Calu3 (cell line): ENCODE measurements around the gene CHKA. TPM values are rescaled to one million over a fixed set of nuclear protein-coding genes. Genes with fewer than 3 reads are reported as not detected.

Experiments used
- BruUV-seq: library from RNA; stranded (reverse); fragments of 400-500 nt; replicated peaks from 2 replicates; lab custom pipeline; 2021; lab: Mats Ljungman, UMichigan
- CTCF ChIA-PET: fragments of 300-600 bp; sonication (Branson Sonifier 250); formaldehyde crosslinking; loops from one replicate; lab custom pipeline; 2022; ENCODE audit warnings: antibody characterized with exemption; lab: Charles Lee
- DNase-seq: peaks from one replicate; pipeline ENCODE4 v3.0.0; 2022
- H3K27ac Mint-ChIP-seq: one replicate; pipeline ENCODE4 v1.8.0; 2022; ENCODE audit warnings: mixed read lengths; ENCODE audit not compliant: unreplicated experiment
- H3K27me3 Mint-ChIP-seq: one replicate; pipeline ENCODE4 v1.8.0; 2022; ENCODE audit warnings: mixed read lengths; ENCODE audit not compliant: unreplicated experiment
- H3K36me3 Mint-ChIP-seq: one replicate; pipeline ENCODE4 v1.8.0; 2022; ENCODE audit warnings: mild to moderate bottlenecking, moderate library complexity, mixed read lengths; ENCODE audit not compliant: insufficient read depth, unreplicated experiment
- H3K4me1 Mint-ChIP-seq: one replicate; pipeline ENCODE4 v1.8.0; 2022; ENCODE audit warnings: mild to moderate bottlenecking, low read depth, mixed read lengths; ENCODE audit not compliant: unreplicated experiment
- H3K4me3 Mint-ChIP-seq: one replicate; pipeline ENCODE4 v1.8.0; 2022; ENCODE audit warnings: mild to moderate bottlenecking, low read depth, moderate library complexity, mixed read lengths; ENCODE audit not compliant: unreplicated experiment
- H3K9me3 Mint-ChIP-seq: one replicate; pipeline ENCODE4 v1.8.0; 2022; ENCODE audit warnings: low read depth, mixed read lengths; ENCODE audit not compliant: unreplicated experiment
- intact Hi-C: fragments of 100-400 bp; cut with micrococcal nuclease; formaldehyde crosslinking; loops from one replicate; pipeline ENCODE4 v1.10.0; 2022; ENCODE audit not compliant: unreplicated experiment
- total RNA-seq: library from RNA; stranded (reverse); gene quantifications from 2 replicates; pipeline ENCODE4 v1.2.3, GENCODE V29; 2022
- TF ChIP-seq, protein P1 (sequence below): fragments of 200-600 bp; IDR thresholded peaks from one replicate; pipeline ENCODE4 v1.8.0; 2022; ENCODE audit warnings: antibody characterized with exemption; ENCODE audit not compliant: unreplicated experiment

CHKA gene
- total RNA-seq, 1 experiment from 2014 or later: 104 TPM

DNA sequence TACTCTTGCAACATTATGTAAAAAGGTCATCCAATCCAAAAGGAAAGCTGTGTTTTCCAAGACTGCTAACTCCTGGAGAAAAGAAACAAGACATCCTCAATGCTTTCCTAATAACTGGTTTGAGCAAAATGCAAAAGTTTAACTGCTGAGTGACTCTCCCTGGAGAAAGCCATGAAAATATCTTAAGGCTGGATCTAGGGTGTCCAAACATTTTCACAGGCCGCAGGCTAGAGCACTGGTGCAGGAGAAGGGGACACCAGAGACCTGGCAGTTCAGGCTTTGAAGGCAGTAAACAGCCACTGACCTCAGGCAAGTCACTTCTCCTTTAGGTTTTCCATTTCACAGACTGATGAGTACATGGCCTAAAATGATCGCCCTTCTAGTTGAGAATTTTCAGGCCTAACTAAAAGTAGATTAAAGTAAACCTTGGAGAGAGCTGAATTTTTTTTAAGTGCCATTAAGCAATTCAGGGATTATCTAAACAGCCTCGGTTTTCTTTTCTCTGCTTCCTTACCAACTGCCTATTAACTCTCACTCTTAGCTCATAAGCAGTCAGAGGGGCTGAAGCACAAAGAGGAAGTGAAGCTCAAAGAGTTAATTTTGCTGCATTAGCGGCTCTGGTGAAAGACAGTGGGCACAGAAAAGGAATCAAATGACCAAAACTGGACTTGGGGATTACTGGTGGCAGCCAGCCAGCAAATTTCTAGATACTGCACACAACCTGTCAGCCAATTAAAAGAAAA lies 2.3 kb downstream of the CHKA start:
- TF ChIP-seq, protein P1, sequence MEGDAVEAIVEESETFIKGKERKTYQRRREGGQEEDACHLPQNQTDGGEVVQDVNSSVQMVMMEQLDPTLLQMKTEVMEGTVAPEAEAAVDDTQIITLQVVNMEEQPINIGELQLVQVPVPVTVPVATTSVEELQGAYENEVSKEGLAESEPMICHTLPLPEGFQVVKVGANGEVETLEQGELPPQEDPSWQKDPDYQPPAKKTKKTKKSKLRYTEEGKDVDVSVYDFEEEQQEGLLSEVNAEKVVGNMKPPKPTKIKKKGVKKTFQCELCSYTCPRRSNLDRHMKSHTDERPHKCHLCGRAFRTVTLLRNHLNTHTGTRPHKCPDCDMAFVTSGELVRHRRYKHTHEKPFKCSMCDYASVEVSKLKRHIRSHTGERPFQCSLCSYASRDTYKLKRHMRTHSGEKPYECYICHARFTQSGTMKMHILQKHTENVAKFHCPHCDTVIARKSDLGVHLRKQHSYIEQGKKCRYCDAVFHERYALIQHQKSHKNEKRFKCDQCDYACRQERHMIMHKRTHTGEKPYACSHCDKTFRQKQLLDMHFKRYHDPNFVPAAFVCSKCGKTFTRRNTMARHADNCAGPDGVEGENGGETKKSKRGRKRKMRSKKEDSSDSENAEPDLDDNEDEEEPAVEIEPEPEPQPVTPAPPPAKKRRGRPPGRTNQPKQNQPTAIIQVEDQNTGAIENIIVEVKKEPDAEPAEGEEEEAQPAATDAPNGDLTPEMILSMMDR: no peak
- Mint-ChIP-seq H3K27me3 (no peaks in the 10 kb centered on the region), H3K4me1 (peaks cover 62% of the 10 kb centered on the region), H3K4me3 (peak overlapping the region; percentile 80), H3K27ac (peak overlapping the region; percentile 83), H3K36me3 (peaks cover 86% of the 10 kb centered on the region), H3K9me3 (no peaks in the 10 kb centered on the region)
- CTCF ChIA-PET: interaction anchor here (0.7 to 2.6 kb wide), 4 partner anchors 10 to 28 kb away, joined by 3 to 17 read pairs (median 4); no protein-coding TSS in a partner anchor
- BruUV-seq: TSS peak; percentile 23
- DNase-seq: no peak
- intact Hi-C loops: loop anchor here (5.0 kb wide), 1 partner anchor 38 kb away; no protein-coding TSS in a partner anchor

DNA sequence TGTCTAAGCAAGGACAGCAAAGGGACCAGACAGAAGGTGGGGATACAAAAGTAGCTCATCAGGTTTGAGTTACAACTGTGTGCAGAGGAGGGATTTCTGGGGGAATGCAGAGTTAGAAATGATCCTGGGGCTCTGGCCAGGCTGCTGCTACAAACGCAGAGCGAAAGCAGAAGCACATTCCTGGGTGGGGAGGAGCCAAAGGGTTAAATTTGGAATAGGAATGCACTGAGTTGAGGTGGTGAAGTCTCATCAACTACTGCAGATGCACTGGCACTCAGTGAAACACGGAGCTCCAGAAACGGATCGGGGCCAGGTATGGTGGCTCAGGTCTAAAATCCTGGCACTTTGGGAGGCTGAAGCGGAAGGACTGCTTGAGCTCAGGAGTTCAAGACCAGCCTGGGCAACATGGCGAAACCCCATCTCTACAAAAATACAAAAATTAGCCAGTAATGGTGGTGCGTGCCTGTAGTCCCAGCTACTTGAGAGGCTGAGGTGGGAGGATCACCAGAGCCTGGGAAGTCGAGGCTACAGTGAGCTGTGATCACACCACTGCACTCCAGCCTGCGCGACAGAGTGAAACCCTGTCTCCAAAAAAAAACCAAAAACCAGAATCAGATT lies 3.2 kb downstream of the CHKA start:
- intact Hi-C loops: loop anchor here (5.0 kb wide), 1 partner anchor 39 kb away; no protein-coding TSS in a partner anchor

DNA sequence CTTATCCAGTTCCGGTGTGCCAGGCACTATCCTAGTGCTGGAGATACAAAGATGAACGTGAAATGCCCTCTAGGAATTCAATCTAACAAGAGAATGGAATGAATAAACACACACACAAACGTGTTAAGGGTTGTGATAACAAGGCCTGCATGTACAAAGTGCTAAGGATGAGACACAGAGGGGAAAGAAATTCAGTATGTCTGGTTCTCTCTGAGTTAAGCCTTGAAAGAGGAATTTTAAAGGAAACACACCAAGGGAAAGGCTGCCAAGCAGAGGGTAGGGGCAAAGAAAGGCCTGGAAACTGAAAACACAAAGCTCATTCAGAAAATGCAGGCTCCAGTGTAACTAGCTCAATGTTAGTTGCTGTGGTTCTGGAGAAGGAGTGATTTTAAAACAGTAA lies 4.2 kb downstream of the CHKA start:
- Mint-ChIP-seq H3K27me3 (no peaks in the 10 kb centered on the region), H3K4me3 (peak overlapping the region; percentile 80), H3K4me1 (peaks cover 46% of the 10 kb centered on the region), H3K36me3 (peaks cover 84% of the 10 kb centered on the region), H3K27ac (peak overlapping the region; percentile 26), H3K9me3 (no peaks in the 10 kb centered on the region)
- no TSS peak for BruUV-seq
- intact Hi-C loops: loop anchor here (5.0 kb wide), 1 partner anchor 40 kb away; no protein-coding TSS in a partner anchor
- CTCF ChIA-PET: interaction anchor here (0.7 to 2.6 kb wide), 4 partner anchors 10 to 33 kb away, joined by 3 to 17 read pairs (median 7); no protein-coding TSS in a partner anchor
- TF ChIP-seq, protein P1: no peak
- DNase-seq: no peak

More for the DNA sequence above, 3.2 kb downstream of the CHKA start:
- H3K4me1 Mint-ChIP-seq: peaks cover 52% of the 10 kb centered on the region
- peaks cover 88% of the 10 kb centered on the region for H3K36me3 Mint-ChIP-seq
- CTCF ChIA-PET: interaction anchor here (0.7 to 2.6 kb wide), 5 partner anchors 10 to 32 kb away, joined by 3 to 17 read pairs (median 6); no protein-coding TSS in a partner anchor
- H3K9me3 Mint-ChIP-seq: no peaks in the 10 kb centered on the region
- no peaks in the 10 kb centered on the region for H3K27me3 Mint-ChIP-seq
- no TSS peak for BruUV-seq
- DNase-seq: peak; percentile 22
- H3K4me3 Mint-ChIP-seq: peak overlapping the region; percentile 80
- peak overlapping the region; percentile 83 for H3K27ac Mint-ChIP-seq
- TF ChIP-seq, protein P1: no peak

DNA sequence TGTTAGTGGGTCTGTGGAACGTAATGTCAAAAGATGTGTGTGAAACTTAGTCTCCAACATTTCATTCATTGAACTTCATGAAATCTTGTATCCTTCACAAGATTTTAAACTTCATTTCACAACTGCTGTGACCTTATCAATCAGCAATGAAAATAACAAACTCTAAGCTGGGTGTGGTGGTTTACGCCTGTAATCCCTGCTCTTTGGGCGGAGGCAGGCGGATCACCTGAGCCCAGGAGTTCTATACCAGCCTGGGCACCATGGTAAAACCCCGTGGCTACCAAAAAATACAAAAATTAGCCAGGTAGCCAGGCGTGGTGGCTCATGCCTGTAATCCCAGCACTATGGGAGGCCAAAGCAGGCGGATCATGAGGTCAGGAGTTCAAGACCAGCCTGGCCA lies 5.1 kb downstream of the CHKA start:
- intact Hi-C loops: loop anchor here (5.0 kb wide), 1 partner anchor 41 kb away; no protein-coding TSS in a partner anchor
- H3K9me3 Mint-ChIP-seq: no peaks in the 10 kb centered on the region
- no peak for DNase-seq
- CTCF ChIA-PET: interaction anchor here (1.2 kb wide), 1 partner anchor 9 kb away, joined by 3 read pairs; no protein-coding TSS in a partner anchor
- H3K4me1 Mint-ChIP-seq: peaks cover 46% of the 10 kb centered on the region
- peaks cover 81% of the 10 kb centered on the region for H3K36me3 Mint-ChIP-seq
- no peaks in the 10 kb centered on the region for H3K27me3 Mint-ChIP-seq
- TF ChIP-seq, protein P1: no peak
- peak overlapping the region; percentile 26 for H3K27ac Mint-ChIP-seq
- no TSS peak for BruUV-seq
- peak overlapping the region; percentile 80 for H3K4me3 Mint-ChIP-seq
